ENCODE data around the gene SPRR2G.
"Not testable (repeated sequence)": the region's sequence is repeated elsewhere in the genome, so short reads cannot be mapped to it uniquely, and the experiment has no call there.

The SPRR2G gene

DNA sequence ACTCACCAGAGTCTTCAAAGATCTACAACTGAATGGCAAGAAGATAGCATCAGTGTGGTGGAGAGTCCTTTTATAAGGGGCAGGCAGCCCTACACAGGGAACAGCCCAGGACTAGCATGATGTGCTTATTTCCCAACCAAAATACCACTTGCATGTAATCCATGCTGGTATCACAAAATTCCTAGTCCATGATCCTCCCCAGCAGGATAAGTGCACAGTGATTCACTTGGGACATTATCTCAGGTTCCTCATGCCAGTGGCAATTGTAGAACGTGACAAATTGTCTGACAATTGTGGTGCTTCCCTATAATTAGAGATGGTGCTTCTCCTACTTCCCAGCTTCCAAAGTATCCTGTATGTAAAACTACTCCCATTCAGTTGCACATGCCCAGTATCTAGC, at the start of gene SPRR2G:
SPRR2G (minus strand) TSS at position 45 of the 400 bp plus-strand sequence. CDS start 780 bp downstream, outside the sequence.
- ChIA-PET CTCF (interaction anchor here (3.5 kb wide), 1 partner anchor 42 kb away, joined by 12 read pairs; no protein-coding TSS in a partner anchor), POLR2A (no interaction called here)
- no peak for TF ChIP-seq CTCF (IDR thresholded peaks at IDR 0.05; ENCODE audit: control extremely low read depth, extremely low read depth, low read depth, missing control alignments)
- no peak for DNase-seq (ENCODE audit: extremely low spot score)

DNA sequence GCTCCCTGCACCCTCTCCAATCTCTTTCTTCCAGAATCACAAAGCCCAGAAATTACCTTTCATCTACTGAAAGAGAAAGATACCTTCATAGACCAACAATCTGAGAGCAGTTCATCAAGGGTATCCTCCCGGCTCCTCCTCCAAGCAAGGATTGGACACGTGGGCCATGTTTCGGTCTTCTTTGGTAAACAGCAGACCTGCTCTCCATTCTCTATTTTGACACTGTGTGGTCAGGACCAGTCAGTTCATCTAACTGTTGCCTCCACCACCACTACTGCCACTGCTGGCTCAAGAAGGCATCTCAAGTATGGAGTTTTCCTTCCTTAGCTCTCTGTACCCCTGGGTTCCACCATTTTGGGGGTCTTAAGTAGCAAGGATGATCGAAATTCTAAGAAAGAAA, 44.5 kb upstream of the SPRR2G start:
- CTCF ChIA-PET = no interaction called here
- TF ChIP-seq CTCF (IDR thresholded peaks at IDR 0.05; ENCODE audit: control extremely low read depth, extremely low read depth, low read depth, missing control alignments) = no peak
- no peak for DNase-seq (ENCODE audit: extremely low spot score)
- POLR2A ChIA-PET = no interaction called here

- no peak for DNase-seq (ENCODE audit: extremely low spot score)
- ChIA-PET CTCF (no interaction called here), POLR2A (no interaction called here)
- TF ChIP-seq CTCF (IDR thresholded peaks at IDR 0.05; ENCODE audit: control extremely low read depth, extremely low read depth, low read depth, missing control alignments) = no peak
Observed at GRCh38 chr1:153194331-153195050, 43.8 kb upstream of the SPRR2G start.

- ChIA-PET CTCF (interaction anchor here (0.6 to 4.2 kb wide), 37 partner anchors 9 to 734 kb away, joined by 3 to 56 read pairs (median 3); partner anchors contain the start of genes LELP1, SMCP, SPRR2B and SPRR2G), POLR2A (no interaction called here)
- DNase-seq (ENCODE audit: extremely low spot score) = no peak
- TF ChIP-seq CTCF (IDR thresholded peaks at IDR 0.05; ENCODE audit: control extremely low read depth, extremely low read depth, low read depth, missing control alignments) = peak; percentile 50
Observed at GRCh38 chr1:153192697-153193096, 42.0 kb upstream of the SPRR2G start.

DNA sequence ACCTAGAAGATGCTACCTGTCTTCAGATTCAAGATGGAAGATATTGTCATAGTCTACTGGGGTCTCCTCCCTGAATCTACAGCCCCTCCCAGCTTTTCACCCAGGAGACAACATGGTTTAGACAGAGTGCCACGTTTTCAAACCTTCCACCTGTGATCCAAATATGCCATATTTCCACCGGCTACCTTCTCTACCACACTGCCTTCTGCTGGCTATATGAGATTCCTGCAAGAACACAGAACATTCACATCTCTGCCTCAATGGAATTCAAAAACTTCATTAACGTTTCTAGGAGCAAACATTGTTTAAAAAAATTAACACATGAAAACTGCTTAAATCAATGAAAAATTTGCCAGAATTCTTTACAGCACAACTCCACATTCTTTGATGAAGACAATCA, 39.7 kb upstream of the SPRR2G start:
- POLR2A ChIA-PET = no interaction called here
- no peak for DNase-seq (ENCODE audit: extremely low spot score)
- CTCF ChIA-PET = interaction anchor here (4.2 kb wide), 1 partner anchor 319 kb away, joined by 56 read pairs; no protein-coding TSS in a partner anchor
- TF ChIP-seq CTCF (IDR thresholded peaks at IDR 0.05; ENCODE audit: control extremely low read depth, extremely low read depth, low read depth, missing control alignments) = peak; percentile 30

GRCh38 chr1:153188301-153188700, 37.6 kb upstream of the SPRR2G start:
- CTCF ChIA-PET = interaction anchor here (0.9 to 1.2 kb wide), 2 partner anchors 34 to 565 kb away, joined by 3 read pairs; partner anchors contain the start of gene LCE3A
- POLR2A ChIA-PET; DNase-seq (ENCODE audit: extremely low spot score): not testable (repeated sequence)

GRCh38 chr1:153180556-153180955, 29.9 kb upstream of the SPRR2G start:
- TF ChIP-seq CTCF (IDR thresholded peaks at IDR 0.05; ENCODE audit: control extremely low read depth, extremely low read depth, low read depth, missing control alignments) = no peak
- CTCF ChIA-PET = no interaction called here
- DNase-seq (ENCODE audit: extremely low spot score) = no peak
- POLR2A ChIA-PET = no interaction called here
